ENCODE data around the gene NT5DC4.

DNA sequence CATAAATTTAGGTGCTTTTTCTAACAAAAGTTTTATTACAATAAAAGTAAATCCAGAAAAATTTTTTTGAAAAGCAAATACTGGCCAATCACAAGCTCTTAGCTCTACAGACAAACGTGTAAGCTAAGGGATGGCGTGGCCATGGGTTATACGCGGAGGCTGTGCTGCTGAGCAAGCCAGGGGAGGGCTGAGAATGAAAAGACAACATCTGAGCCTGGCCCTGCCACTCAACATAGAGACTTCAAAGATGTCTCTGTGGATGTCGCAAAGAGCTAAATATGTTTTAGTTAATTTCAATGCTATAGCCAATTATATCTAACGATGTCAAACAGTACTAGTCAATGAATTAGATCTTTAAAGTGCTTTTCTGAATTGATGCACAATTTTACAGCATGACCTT is 33.3 kb upstream of the NT5DC4 start:
- TF ChIP-seq, protein P1, sequence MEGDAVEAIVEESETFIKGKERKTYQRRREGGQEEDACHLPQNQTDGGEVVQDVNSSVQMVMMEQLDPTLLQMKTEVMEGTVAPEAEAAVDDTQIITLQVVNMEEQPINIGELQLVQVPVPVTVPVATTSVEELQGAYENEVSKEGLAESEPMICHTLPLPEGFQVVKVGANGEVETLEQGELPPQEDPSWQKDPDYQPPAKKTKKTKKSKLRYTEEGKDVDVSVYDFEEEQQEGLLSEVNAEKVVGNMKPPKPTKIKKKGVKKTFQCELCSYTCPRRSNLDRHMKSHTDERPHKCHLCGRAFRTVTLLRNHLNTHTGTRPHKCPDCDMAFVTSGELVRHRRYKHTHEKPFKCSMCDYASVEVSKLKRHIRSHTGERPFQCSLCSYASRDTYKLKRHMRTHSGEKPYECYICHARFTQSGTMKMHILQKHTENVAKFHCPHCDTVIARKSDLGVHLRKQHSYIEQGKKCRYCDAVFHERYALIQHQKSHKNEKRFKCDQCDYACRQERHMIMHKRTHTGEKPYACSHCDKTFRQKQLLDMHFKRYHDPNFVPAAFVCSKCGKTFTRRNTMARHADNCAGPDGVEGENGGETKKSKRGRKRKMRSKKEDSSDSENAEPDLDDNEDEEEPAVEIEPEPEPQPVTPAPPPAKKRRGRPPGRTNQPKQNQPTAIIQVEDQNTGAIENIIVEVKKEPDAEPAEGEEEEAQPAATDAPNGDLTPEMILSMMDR (conservative IDR thresholded peaks at IDR 0.05; ENCODE audit: low read depth, low read length), result no peak
- TF ChIP-seq POLR2A (IDR thresholded peaks at IDR 0.05; ENCODE audit: low read depth, low read length) (no peak), RAD21 (IDR thresholded peaks at IDR 0.05; ENCODE audit: low read length) (no peak), MAZ (IDR thresholded peaks at IDR 0.05; ENCODE audit: borderline replicate concordance, low read depth, low read length) (no peak), MAFK (IDR thresholded peaks at IDR 0.05; ENCODE audit: low read depth, low read length) (no peak), SMC3 (IDR thresholded peaks at IDR 0.05; ENCODE audit: low read depth, low read length) (no peak)

Data from IMR-90 (cell line).